A549 (cell line): ENCODE data around the gene PLEKHM2. TPM values are rescaled to one million over a fixed set of nuclear protein-coding genes. Genes with fewer than 3 reads are reported as not detected.

Source experiments
- ATAC-seq, 2 experiments: fragments of 200-7000 bp in 1 of 2; fragments of >200 bp in 1 of 2; cut with Nextera tagmentation in 1 of 2; cut with Tn5 transposase in 1 of 2; 3 replicates each; pipeline versions ENCODE4 v1.8.0 to v1.9.1; 2018 to 2020; ENCODE audit warnings: mild to moderate bottlenecking in 1 of 2, moderate library complexity in 1 of 2
- CTCF ChIA-PET: fragments of 300-600 bp; sonication (Branson Sonifier 250); formaldehyde crosslinking; extraction: SDS; loops from one replicate; lab custom pipeline; 2021; ENCODE audit warnings: antibody characterized with exemption, inconsistent platforms; lab: Yijun Ruan, JAX
- POLR2A ChIA-PET: fragments of 350-600 bp; formaldehyde crosslinking; extraction: SDS; loops from one replicate; lab custom pipeline; 2021; ENCODE audit warnings: antibody characterized with exemption, inconsistent platforms; lab: Yijun Ruan, JAX
- DNase-seq, 2 experiments: peaks; one replicate each; pipeline versions ENCODE4 v3.0.0 to v3.0.0-alpha.2; 2011 to 2016; ENCODE audit warnings: low read depth in 1 of 2, low spot score in 1 of 2
- FAIRE-seq: peaks from 2 replicates; lab custom pipeline; 2011; peaks lifted over from hg19 to GRCh38; lab: Jason Lieb, UNC
- H3K27ac ChIP-seq, 2 experiments: fragments of >200 bp; sonication (Bioruptor Twin); formaldehyde crosslinking; 3 replicates each; pipeline ENCODE4 v1.5.1; 2016 to 2017
- H3K4me1 ChIP-seq: fragments of >200 bp; sonication (Bioruptor Twin); formaldehyde crosslinking; 3 replicates; pipeline ENCODE4 v1.6.1; 2016
- H3K4me2 ChIP-seq: fragments of >200 bp; sonication (Bioruptor Twin); formaldehyde crosslinking; 3 replicates; pipeline ENCODE4 v1.6.1; 2016
- H3K4me3 ChIP-seq: fragments of >200 bp; sonication (Bioruptor Twin); formaldehyde crosslinking; 3 replicates; pipeline ENCODE4 v1.5.1; 2016
- H3K9me3 ChIP-seq: fragments of >200 bp; sonication (Bioruptor Twin); formaldehyde crosslinking; 3 replicates; pipeline ENCODE4 v1.6.1; 2016
- BHLHE40 ChIP-seq: IDR thresholded peaks from 2 replicates; pipeline ENCODE4 v1.6.1; 2012; ENCODE audit warnings: low read depth, low read length, inconsistent platforms
- CBX2 ChIP-seq: fragments of 200-600 bp; sonication (generic); IDR thresholded peaks from 2 replicates; pipeline ENCODE4 v1.6.1; 2016; ENCODE audit warnings: low read depth, mild to moderate bottlenecking, borderline replicate concordance
- CEBPB ChIP-seq, 2 experiments: fragments of >200 bp in 1 of 2; sonication (Bioruptor Twin) in 1 of 2; formaldehyde crosslinking in 1 of 2; IDR thresholded peaks; 2 replicates each; pipeline ENCODE4 v1.6.1; 2012 to 2016
- CHD2 ChIP-seq: fragments of 150-350 bp; IDR thresholded peaks from 2 replicates; pipeline ENCODE4 v1.6.1; 2014; ENCODE audit warnings: low read length; ENCODE audit not compliant: partially characterized antibody
- CHD4 ChIP-seq: fragments of 200-600 bp; sonication (generic); IDR thresholded peaks from 2 replicates; pipeline ENCODE4 v1.6.1; 2016; ENCODE audit warnings: antibody characterized with exemption, mild to moderate bottlenecking, borderline replicate concordance
- EHMT2 ChIP-seq: fragments of 200-600 bp; sonication (generic); IDR thresholded peaks from 2 replicates; pipeline ENCODE4 v1.6.1; 2016; ENCODE audit warnings: antibody characterized with exemption, low read depth, mild to moderate bottlenecking, moderate library complexity
- ELK1 ChIP-seq: fragments of 150-350 bp; IDR thresholded peaks from 2 replicates; pipeline ENCODE4 v1.6.1; 2014; ENCODE audit warnings: low read depth, mild to moderate bottlenecking, low read length
- ESRRA ChIP-seq: fragments of 150-350 bp; IDR thresholded peaks from 2 replicates; pipeline ENCODE4 v1.6.1; 2014; ENCODE audit warnings: mild to moderate bottlenecking, low read length, borderline replicate concordance
- FOSL2 ChIP-seq, 2 experiments: fragments of 450-650 bp in 1 of 2; fragments of >200 bp in 1 of 2; sonication (Bioruptor Twin) in 1 of 2; formaldehyde crosslinking; IDR thresholded peaks; 2 replicates each; pipeline versions ENCODE4 v1.5.0 to v1.6.1; 2016 to 2020; ENCODE audit warnings: mild to moderate bottlenecking in 1 of 2, moderate library complexity in 1 of 2
- FOXS1 ChIP-seq: fragments of 250-450 bp; sonication (Bioruptor Pico); IDR thresholded peaks from 2 replicates; pipeline ENCODE4 v1.5.0; 2020; ENCODE audit warnings: mild to moderate bottlenecking, moderate library complexity
- GATA3 ChIP-seq: IDR thresholded peaks from 2 replicates; pipeline ENCODE4 v1.6.1; 2012; ENCODE audit warnings: borderline replicate concordance
- HDAC2 ChIP-seq: fragments of 200-600 bp; sonication (generic); IDR thresholded peaks from 2 replicates; pipeline ENCODE4 v1.6.1; 2016
- HOXA7 ChIP-seq: fragments of 250-450 bp; sonication (Bioruptor Pico); IDR thresholded peaks from 2 replicates; pipeline ENCODE4 v1.5.0; 2020; ENCODE audit warnings: mild to moderate bottlenecking, moderate library complexity
- HOXB13 ChIP-seq: fragments of 250-450 bp; sonication (Bioruptor Pico); IDR thresholded peaks from 2 replicates; pipeline ENCODE4 v1.5.0; 2020; ENCODE audit warnings: low read depth, mild to moderate bottlenecking, moderate library complexity
- KDM1A ChIP-seq: fragments of 200-600 bp; sonication (generic); IDR thresholded peaks from 2 replicates; pipeline ENCODE4 v1.6.1; 2016; ENCODE audit warnings: low read depth, mild to moderate bottlenecking
- KDM5A ChIP-seq: fragments of 200-600 bp; sonication (generic); IDR thresholded peaks from 2 replicates; pipeline ENCODE4 v1.6.1; 2016; ENCODE audit warnings: antibody characterized with exemption, mild to moderate bottlenecking
- MAFK ChIP-seq: fragments of 450-650 bp; IDR thresholded peaks from 2 replicates; pipeline ENCODE4 v1.6.1; 2014; ENCODE audit not compliant: partially characterized antibody
- NFE2L2 ChIP-seq: fragments of 150-350 bp; conservative IDR thresholded peaks from 2 replicates; pipeline ENCODE4 v1.6.1; 2014; ENCODE audit warnings: low read length
- NR3C1 ChIP-seq: fragments of >200 bp; sonication (Bioruptor Twin); formaldehyde crosslinking; IDR thresholded peaks from 3 replicates; pipeline ENCODE4 v1.6.1; 2017
- POLR2A ChIP-seq: IDR thresholded peaks from 2 replicates; pipeline ENCODE4 v1.6.1; 2012; ENCODE audit warnings: mild to moderate bottlenecking, low read length
- RAD21 ChIP-seq, 2 experiments: fragments of >200 bp in 1 of 2; sonication (Bioruptor Twin) in 1 of 2; formaldehyde crosslinking in 1 of 2; IDR thresholded peaks in 1 of 2; conservative IDR thresholded peaks in 1 of 2; 2 replicates in 1 of 2; 3 replicates in 1 of 2; pipeline ENCODE4 v1.6.1; 2012 to 2018; ENCODE audit warnings: inconsistent platforms in 1 of 2
- RARB ChIP-seq: fragments of 250-450 bp; sonication (Bioruptor Pico); IDR thresholded peaks from 2 replicates; pipeline ENCODE4 v1.8.0; 2021; ENCODE audit warnings: mild to moderate bottlenecking, moderate library complexity
- RCOR1 ChIP-seq: fragments of 150-350 bp; IDR thresholded peaks from 2 replicates; pipeline ENCODE4 v1.6.1; 2014; ENCODE audit warnings: antibody characterized with exemption, low read length, low read depth
- RNF2 ChIP-seq: fragments of 200-600 bp; sonication (generic); IDR thresholded peaks from 2 replicates; pipeline ENCODE4 v1.6.1; 2016; ENCODE audit warnings: low read depth, mild to moderate bottlenecking, antibody characterized with exemption, moderate library complexity, borderline replicate concordance
- ZC3H11A ChIP-seq: fragments of 450-650 bp; IDR thresholded peaks from 2 replicates; pipeline ENCODE4 v1.6.1; 2014; ENCODE audit warnings: antibody characterized with exemption, mild to moderate bottlenecking
- ZFP36 ChIP-seq: fragments of 450-650 bp; IDR thresholded peaks from 2 replicates; pipeline ENCODE4 v1.6.1; 2014; ENCODE audit warnings: borderline replicate concordance; ENCODE audit not compliant: partially characterized antibody
- ZNF302 ChIP-seq: fragments of 250-450 bp; sonication (Bioruptor Pico); IDR thresholded peaks from 2 replicates; pipeline ENCODE4 v1.9.0; 2021; ENCODE audit warnings: inconsistent platforms, mild to moderate bottlenecking, moderate library complexity
- ZSCAN20 ChIP-seq: fragments of 250-450 bp; sonication (Bioruptor Pico); IDR thresholded peaks from 2 replicates; pipeline ENCODE4 v1.8.0; 2022; ENCODE audit warnings: mild to moderate bottlenecking, moderate library complexity
- WGBS: methylation state at CpG from one replicate; pipeline ENCODE4 v1.1.6; 2017; ENCODE audit errors: missing lambda C conversion rate; 5-methylcytosine and 5-hydroxymethylcytosine counted together
- polyA plus RNA-seq, 4 experiments: library from polyadenylated mRNA; depleted of rRNA in 3 of 4; stranded (reverse); fragments of >200 nt; fragmentation: RNase III in 1 of 4; extraction: RNeasy Plus Mini Kit Qiagen cat#74134 plus additional on column Dnase treatment in 1 of 4; gene quantifications; 2 replicates in 3 of 4; 3 replicates in 1 of 4; pipeline ENCODE4 v1.2.3, GENCODE V29; 2011 to 2017
- TF ChIP-seq, protein P1 (sequence below): fragments of >200 bp; sonication (Bioruptor Twin); formaldehyde crosslinking; IDR thresholded peaks from 2 replicates; pipeline ENCODE4 v1.6.1; 2016
- TF ChIP-seq, protein P2 (sequence below): fragments of 200-600 bp; sonication (generic); IDR thresholded peaks from 2 replicates; pipeline ENCODE4 v1.6.1; 2016; ENCODE audit warnings: antibody characterized with exemption, mild to moderate bottlenecking, moderate library complexity
- TF ChIP-seq, protein P3 (sequence below): IDR thresholded peaks from 2 replicates; pipeline ENCODE4 v1.6.1; 2012; ENCODE audit warnings: low read depth, borderline replicate concordance
- TF ChIP-seq, protein P4 (sequence below): IDR thresholded peaks from 2 replicates; pipeline ENCODE4 v1.6.1; 2012

Gene PLEKHM2
- polyA plus RNA-seq, 2 of the 4 experiments (the other 2 are of a cell fraction), result 14.7 to 21.5 TPM

GRCh38 chr1:15737324-15738319 lies 53.5 kb downstream of the PLEKHM2 start (continued):
- TF ChIP-seq RCOR1, result no peak
- no peak for TF ChIP-seq RAD21 (conservative IDR thresholded peaks at IDR 0.05 in 1 of 2, IDR thresholded peaks at IDR 0.05 in 1 of 2)
- TF ChIP-seq KDM1A, result no peak
- no peak for TF ChIP-seq BHLHE40
- no peak for TF ChIP-seq ZFP36
- TF ChIP-seq, protein P1, sequence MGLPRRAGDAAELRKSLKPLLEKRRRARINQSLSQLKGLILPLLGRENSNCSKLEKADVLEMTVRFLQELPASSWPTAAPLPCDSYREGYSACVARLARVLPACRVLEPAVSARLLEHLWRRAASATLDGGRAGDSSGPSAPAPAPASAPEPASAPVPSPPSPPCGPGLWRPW, result no peak
- no peak for TF ChIP-seq RNF2
- TF ChIP-seq, protein P2, sequence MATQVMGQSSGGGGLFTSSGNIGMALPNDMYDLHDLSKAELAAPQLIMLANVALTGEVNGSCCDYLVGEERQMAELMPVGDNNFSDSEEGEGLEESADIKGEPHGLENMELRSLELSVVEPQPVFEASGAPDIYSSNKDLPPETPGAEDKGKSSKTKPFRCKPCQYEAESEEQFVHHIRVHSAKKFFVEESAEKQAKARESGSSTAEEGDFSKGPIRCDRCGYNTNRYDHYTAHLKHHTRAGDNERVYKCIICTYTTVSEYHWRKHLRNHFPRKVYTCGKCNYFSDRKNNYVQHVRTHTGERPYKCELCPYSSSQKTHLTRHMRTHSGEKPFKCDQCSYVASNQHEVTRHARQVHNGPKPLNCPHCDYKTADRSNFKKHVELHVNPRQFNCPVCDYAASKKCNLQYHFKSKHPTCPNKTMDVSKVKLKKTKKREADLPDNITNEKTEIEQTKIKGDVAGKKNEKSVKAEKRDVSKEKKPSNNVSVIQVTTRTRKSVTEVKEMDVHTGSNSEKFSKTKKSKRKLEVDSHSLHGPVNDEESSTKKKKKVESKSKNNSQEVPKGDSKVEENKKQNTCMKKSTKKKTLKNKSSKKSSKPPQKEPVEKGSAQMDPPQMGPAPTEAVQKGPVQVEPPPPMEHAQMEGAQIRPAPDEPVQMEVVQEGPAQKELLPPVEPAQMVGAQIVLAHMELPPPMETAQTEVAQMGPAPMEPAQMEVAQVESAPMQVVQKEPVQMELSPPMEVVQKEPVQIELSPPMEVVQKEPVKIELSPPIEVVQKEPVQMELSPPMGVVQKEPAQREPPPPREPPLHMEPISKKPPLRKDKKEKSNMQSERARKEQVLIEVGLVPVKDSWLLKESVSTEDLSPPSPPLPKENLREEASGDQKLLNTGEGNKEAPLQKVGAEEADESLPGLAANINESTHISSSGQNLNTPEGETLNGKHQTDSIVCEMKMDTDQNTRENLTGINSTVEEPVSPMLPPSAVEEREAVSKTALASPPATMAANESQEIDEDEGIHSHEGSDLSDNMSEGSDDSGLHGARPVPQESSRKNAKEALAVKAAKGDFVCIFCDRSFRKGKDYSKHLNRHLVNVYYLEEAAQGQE, result no peak

GRCh38 chr1:15738416-15739113 lies 54.4 kb downstream of the PLEKHM2 start:
- WGBS, result 85% methylated on average over 7 of the region's 15 CpGs
- FAIRE-seq, result no peak

GRCh38 chr1:15739259-15739658 lies 55.1 kb downstream of the PLEKHM2 start:
- no peaks in the 10 kb centered on the region for H3K9me3 ChIP-seq
- H3K27ac ChIP-seq, result no peak overlapping the region
- FAIRE-seq, result no peak
- no peak overlapping the region for H3K4me2 ChIP-seq
- 91% methylated on average over 4 of the region's 16 CpGs for WGBS
- ChIA-PET POLR2A (no interaction called here), CTCF (interaction anchor here (2.0 to 5.0 kb wide), 5 partner anchors 8 to 144 kb away, joined by 5 to 31 read pairs (median 19); no protein-coding TSS in a partner anchor)
- H3K4me1 ChIP-seq, result peaks cover 6% of the 10 kb centered on the region; the same call in 1 of the 3 replicates
- H3K4me3 ChIP-seq, result no peak overlapping the region
- ATAC-seq, result no peak
- DNase-seq, result no peak
- TF ChIP-seq HDAC2 (no peak), KDM1A (no peak), CHD4 (no peak), ZSCAN20 (no peak), FOSL2 (IDR thresholded peaks at IDR 0.05) (no peak), FOSL2 (CRISPR knock-in tag; IDR thresholded peaks at IDR 0.05) (no peak), MAFK (no peak), CHD2 (no peak), ESRRA (no peak), RAD21 (conservative IDR thresholded peaks at IDR 0.05 in 1 of 2, IDR thresholded peaks at IDR 0.05 in 1 of 2) (no peak), KDM5A (no peak), ELK1 (no peak)
- TF ChIP-seq, protein P3, sequence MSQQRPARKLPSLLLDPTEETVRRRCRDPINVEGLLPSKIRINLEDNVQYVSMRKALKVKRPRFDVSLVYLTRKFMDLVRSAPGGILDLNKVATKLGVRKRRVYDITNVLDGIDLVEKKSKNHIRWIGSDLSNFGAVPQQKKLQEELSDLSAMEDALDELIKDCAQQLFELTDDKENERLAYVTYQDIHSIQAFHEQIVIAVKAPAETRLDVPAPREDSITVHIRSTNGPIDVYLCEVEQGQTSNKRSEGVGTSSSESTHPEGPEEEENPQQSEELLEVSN, result no peak

More at GRCh38 chr1:15738416-15739113, 54.4 kb downstream of the PLEKHM2 start:
- no peak for DNase-seq
- peaks cover 6% of the 10 kb centered on the region; the same call in 1 of the 3 replicates for H3K4me1 ChIP-seq
- no peaks in the 10 kb centered on the region for H3K9me3 ChIP-seq
- POLR2A ChIA-PET, result no interaction called here
- no peak overlapping the region for H3K27ac ChIP-seq
- no peak overlapping the region for H3K4me2 ChIP-seq
- TF ChIP-seq ZNF302 (CRISPR knock-in tag) (no peak), HOXA7 (CRISPR knock-in tag) (no peak), ZC3H11A (no peak), POLR2A (no peak), HOXB13 (no peak), RARB (CRISPR knock-in tag) (no peak), NR3C1 (no peak), CEBPB (IDR thresholded peaks at IDR 0.05) (no peak), RCOR1 (no peak), CBX2 (no peak), CHD2 (no peak), ZSCAN20 (no peak), FOXS1 (CRISPR knock-in tag) (no peak), RNF2 (no peak), NFE2L2 (no peak), ZFP36 (no peak), EHMT2 (no peak), GATA3 (no peak)
- TF ChIP-seq, protein P4, sequence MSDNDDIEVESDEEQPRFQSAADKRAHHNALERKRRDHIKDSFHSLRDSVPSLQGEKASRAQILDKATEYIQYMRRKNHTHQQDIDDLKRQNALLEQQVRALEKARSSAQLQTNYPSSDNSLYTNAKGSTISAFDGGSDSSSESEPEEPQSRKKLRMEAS, result no peak
- TF ChIP-seq, all 56 proteins: peak for 0
- CTCF ChIA-PET, result interaction anchor here (1.2 to 5.0 kb wide), 4 partner anchors 10 to 143 kb away, joined by 4 to 31 read pairs (median 12); no protein-coding TSS in a partner anchor
- no peak overlapping the region for H3K4me3 ChIP-seq
- no peak for ATAC-seq
